BE2C (cell line): ENCODE measurements around the gene GCNT3. TPM values are rescaled to one million over a fixed set of nuclear protein-coding genes. Genes with fewer than 3 reads are reported as not detected.

Experiments used
- DNase-seq: peaks from one replicate; pipeline ENCODE4 v3.0.0-alpha.2; 2020
- H3K27me3 ChIP-seq: fragments of 250-450 bp; sonication (Bioruptor Pico); 2 replicates; pipeline ENCODE4 v1.5.1; 2020; ENCODE audit warnings: mild to moderate bottlenecking
- H3K36me3 ChIP-seq: fragments of 250-450 bp; sonication (Bioruptor Pico); 2 replicates; pipeline ENCODE4 v1.5.1; 2020; ENCODE audit warnings: mild to moderate bottlenecking
- H3K4me1 ChIP-seq: fragments of 250-450 bp; sonication (Bioruptor Pico); 2 replicates; pipeline ENCODE4 v1.5.1; 2020
- H3K4me3 ChIP-seq: 2 replicates; pipeline ENCODE4 v1.5.1; 2011; ENCODE audit warnings: low read depth, low read length
- H3K9me3 ChIP-seq: fragments of 250-450 bp; sonication (Bioruptor Pico); 2 replicates; pipeline ENCODE4 v1.5.1; 2020
- CTCF ChIP-seq: IDR thresholded peaks from 2 replicates; pipeline ENCODE4 v1.5.1; 2012; ENCODE audit warnings: mild to moderate bottlenecking, low read depth, low read length
- polyA plus RNA-seq: library from polyadenylated mRNA; unstranded; fragments of >200 nt; gene quantifications from one replicate; pipeline ENCODE4 v1.2.1, GENCODE V29; 2012; ENCODE audit warnings: low read depth, missing spikeins; ENCODE audit not compliant: insufficient read length, insufficient read depth

The GCNT3 gene
- polyA plus RNA-seq, result 1.2 TPM

- TF ChIP-seq CTCF, result no peak
- Histone ChIP-seq H3K4me1 (peaks cover 3% of the 10 kb centered on the region; the same call in 1 of the 2 replicates), H3K9me3 (no peaks in the 10 kb centered on the region; the same call in 1 of the 2 replicates), H3K4me3 (no peak within 1 kb of the TSS), H3K36me3 (no peaks in the 10 kb centered on the region), H3K27me3 (peaks cover 23% of the 10 kb centered on the region)
- no peak for DNase-seq
Observed at GRCh38 chr15:59611276-59612260, at the start of gene GCNT3. Gene GCNT3 (plus strand): TSS chr15:59611783. CDS start chr15:59618239, 6,456 bp downstream.

- no peak overlapping the region for H3K4me3 ChIP-seq
- H3K4me1 ChIP-seq, result no peaks in the 10 kb centered on the region
- TF ChIP-seq CTCF, result no peak
- DNase-seq, result no peak
- no peaks in the 10 kb centered on the region for H3K36me3 ChIP-seq
- H3K27me3 ChIP-seq, result peaks cover 12% of the 10 kb centered on the region; the same call in 1 of the 2 replicates
- H3K9me3 ChIP-seq, result no peaks in the 10 kb centered on the region
Observed at GRCh38 chr15:59562448-59563186, 49.0 kb upstream of the GCNT3 start.

GRCh38 chr15:59565299-59565698, 46.3 kb upstream of the GCNT3 start:
- no peak for DNase-seq
- H3K4me1 ChIP-seq, result no peaks in the 10 kb centered on the region
- H3K36me3 ChIP-seq, result no peaks in the 10 kb centered on the region
- no peak overlapping the region for H3K4me3 ChIP-seq
- no peaks in the 10 kb centered on the region for H3K9me3 ChIP-seq
- TF ChIP-seq CTCF, result no peak
- H3K27me3 ChIP-seq, result peaks cover 9% of the 10 kb centered on the region; the same call in 1 of the 2 replicates

- Histone ChIP-seq H3K4me1 (no peaks in the 10 kb centered on the region), H3K27me3 (no peaks in the 10 kb centered on the region), H3K4me3 (no peak overlapping the region), H3K9me3 (no peaks in the 10 kb centered on the region), H3K36me3 (no peaks in the 10 kb centered on the region)
- no peak for DNase-seq
- no peak for TF ChIP-seq CTCF
Observed at GRCh38 chr15:59567324-59567723, 44.3 kb upstream of the GCNT3 start.

GRCh38 chr15:59569477-59569876, 42.1 kb upstream of the GCNT3 start:
- TF ChIP-seq CTCF, result no peak
- H3K4me1 ChIP-seq, result no peaks in the 10 kb centered on the region
- DNase-seq, result no peak

More at GRCh38 chr15:59569477-59569876, 42.1 kb upstream of the GCNT3 start:
- Histone ChIP-seq H3K27me3 (no peaks in the 10 kb centered on the region), H3K4me3 (no peak overlapping the region), H3K9me3 (no peaks in the 10 kb centered on the region), H3K36me3 (no peaks in the 10 kb centered on the region)
